Central memory CD8-positive, alpha-beta T cell (primary cell): Measurements from ENCODE around the gene MREG.
"Not testable (repeated sequence)": the region's sequence is repeated elsewhere in the genome, so short reads cannot be mapped to it uniquely, and the experiment has no call there.

Source experiments
- ATAC-seq: fragments of 150-1000 bp; cut with Tn5 transposase; replicated peaks from 2 replicates; pipeline ENCODE4 v1.10.0; 2022; ENCODE audit warnings: mild to moderate bottlenecking, moderate FRiP score, moderate number of reproducible peaks; ENCODE audit not compliant: poor library complexity, severe bottlenecking; ENCODE audit errors: extremely low read depth
- DNase-seq, 2 donors: peaks; one replicate each; pipeline ENCODE4 v3.0.0; 2021; ENCODE audit warnings: low spot score in 2 of 2
- H3K27ac Mint-ChIP-seq: one replicate; pipeline ENCODE4 v1.8.0; 2022; ENCODE audit warnings: low read depth, mild to moderate bottlenecking, moderate library complexity, mixed read lengths
- H3K27me3 Mint-ChIP-seq: one replicate; pipeline ENCODE4 v1.8.0; 2022; ENCODE audit warnings: mixed read lengths
- H3K36me3 Mint-ChIP-seq: one replicate; pipeline ENCODE4 v1.8.0; 2022; ENCODE audit warnings: mild to moderate bottlenecking, moderate library complexity, mixed read lengths; ENCODE audit not compliant: insufficient read depth
- H3K4me1 Mint-ChIP-seq: one replicate; pipeline ENCODE4 v1.8.0; 2022; ENCODE audit warnings: mixed read lengths
- H3K4me3 Mint-ChIP-seq: one replicate; pipeline ENCODE4 v1.8.0; 2022; ENCODE audit warnings: mild to moderate bottlenecking, moderate library complexity, mixed read lengths
- H3K9me3 Mint-ChIP-seq: one replicate; pipeline ENCODE4 v1.8.0; 2022; ENCODE audit warnings: mixed read lengths

MREG gene

GRCh38 chr2:215958257-215958656, 55.1 kb downstream of the MREG start:
- DNase-seq = no peak
- Mint-ChIP-seq H3K36me3 (no peaks in the 10 kb centered on the region), H3K27me3 (no peaks in the 10 kb centered on the region), H3K4me3 (no peak overlapping the region), H3K4me1 (no peaks in the 10 kb centered on the region), H3K9me3 (peaks cover 6% of the 10 kb centered on the region), H3K27ac (no peak overlapping the region)
- ATAC-seq = no peak

GRCh38 chr2:215957354-215958122, 55.8 kb downstream of the MREG start:
- not testable (repeated sequence) for H3K27ac Mint-ChIP-seq, H3K36me3 Mint-ChIP-seq, ATAC-seq, H3K4me3 Mint-ChIP-seq, H3K27me3 Mint-ChIP-seq, DNase-seq, H3K4me1 Mint-ChIP-seq, H3K9me3 Mint-ChIP-seq

- no peaks in the 10 kb centered on the region for H3K9me3 Mint-ChIP-seq
- H3K27ac Mint-ChIP-seq = peak overlapping the region; percentile 0
- H3K4me1 Mint-ChIP-seq = no peaks in the 10 kb centered on the region
- DNase-seq = no peak
- no peaks in the 10 kb centered on the region for H3K36me3 Mint-ChIP-seq
- no peak overlapping the region for H3K4me3 Mint-ChIP-seq
- H3K27me3 Mint-ChIP-seq = no peaks in the 10 kb centered on the region
- ATAC-seq = no peak
These were observed 60.3 kb downstream of the MREG start for GRCh38 chr2:215952860-215953637.

- H3K4me1 Mint-ChIP-seq = no peaks in the 10 kb centered on the region
- DNase-seq = no peak
- no peak overlapping the region for H3K4me3 Mint-ChIP-seq
- H3K27me3 Mint-ChIP-seq = no peaks in the 10 kb centered on the region
- H3K9me3 Mint-ChIP-seq = no peaks in the 10 kb centered on the region
- no peak for ATAC-seq
- peak overlapping the region; percentile 26 for H3K27ac Mint-ChIP-seq
- peaks cover 7% of the 10 kb centered on the region for H3K36me3 Mint-ChIP-seq
These were observed 61.8 kb downstream of the MREG start for GRCh38 chr2:215951558-215951957.

GRCh38 chr2:215949991-215950404, 63.4 kb downstream of the MREG start:
- DNase-seq (no peak), ATAC-seq (no peak)
- H3K4me1 Mint-ChIP-seq = no peaks in the 10 kb centered on the region
- no peak overlapping the region for H3K27ac Mint-ChIP-seq
- no peaks in the 10 kb centered on the region for H3K27me3 Mint-ChIP-seq
- no peak overlapping the region for H3K4me3 Mint-ChIP-seq
- no peaks in the 10 kb centered on the region for H3K9me3 Mint-ChIP-seq
- H3K36me3 Mint-ChIP-seq = peaks cover 15% of the 10 kb centered on the region

- no peak for ATAC-seq
- H3K27me3 Mint-ChIP-seq = no peaks in the 10 kb centered on the region
- no peaks in the 10 kb centered on the region for H3K4me1 Mint-ChIP-seq
- no peaks in the 10 kb centered on the region for H3K9me3 Mint-ChIP-seq
- H3K4me3 Mint-ChIP-seq = no peak overlapping the region
- H3K36me3 Mint-ChIP-seq = peaks cover 25% of the 10 kb centered on the region
- H3K27ac Mint-ChIP-seq = no peak overlapping the region
- no peak for DNase-seq
These were observed 65.3 kb downstream of the MREG start for GRCh38 chr2:215948051-215948450.

GRCh38 chr2:215946586-215946985, 66.8 kb downstream of the MREG start:
- Mint-ChIP-seq H3K27ac (no peak overlapping the region), H3K4me3 (no peak overlapping the region), H3K9me3 (no peaks in the 10 kb centered on the region), H3K27me3 (no peaks in the 10 kb centered on the region), H3K4me1 (no peaks in the 10 kb centered on the region), H3K36me3 (peaks cover 28% of the 10 kb centered on the region)
- DNase-seq (no peak), ATAC-seq (no peak)

GRCh38 chr2:215942194-215942593, 71.2 kb downstream of the MREG start:
- Mint-ChIP-seq H3K4me3 (no peak overlapping the region), H3K27me3 (no peaks in the 10 kb centered on the region), H3K9me3 (no peaks in the 10 kb centered on the region), H3K36me3 (peaks cover 33% of the 10 kb centered on the region), H3K4me1 (no peaks in the 10 kb centered on the region), H3K27ac (no peak overlapping the region)
- DNase-seq (no peak), ATAC-seq (no peak)

- H3K4me3 Mint-ChIP-seq = no peak overlapping the region
- H3K36me3 Mint-ChIP-seq = peaks cover 28% of the 10 kb centered on the region
- no peaks in the 10 kb centered on the region for H3K9me3 Mint-ChIP-seq
- H3K4me1 Mint-ChIP-seq = no peaks in the 10 kb centered on the region
- H3K27ac Mint-ChIP-seq = no peak overlapping the region
- no peak for DNase-seq
- no peaks in the 10 kb centered on the region for H3K27me3 Mint-ChIP-seq
- no peak for ATAC-seq
These were observed 71.6 kb downstream of the MREG start for GRCh38 chr2:215941726-215942125.

GRCh38 chr2:215940645-215941184, 72.6 kb downstream of the MREG start:
- Mint-ChIP-seq H3K36me3 (peaks cover 21% of the 10 kb centered on the region), H3K4me1 (no peaks in the 10 kb centered on the region), H3K27me3 (no peaks in the 10 kb centered on the region), H3K27ac (no peak overlapping the region), H3K9me3 (no peaks in the 10 kb centered on the region), H3K4me3 (no peak overlapping the region)
- DNase-seq (no peak), ATAC-seq (no peak)

- ATAC-seq (no peak), DNase-seq (no peak)
- Mint-ChIP-seq H3K9me3 (no peaks in the 10 kb centered on the region), H3K27me3 (no peaks in the 10 kb centered on the region), H3K4me1 (no peaks in the 10 kb centered on the region), H3K36me3 (peaks cover 8% of the 10 kb centered on the region), H3K27ac (no peak overlapping the region), H3K4me3 (no peak overlapping the region)
These were observed 76.2 kb downstream of the MREG start for GRCh38 chr2:215937190-215937589.

- Mint-ChIP-seq H3K4me3 (no peak overlapping the region), H3K9me3 (no peaks in the 10 kb centered on the region), H3K36me3 (no peaks in the 10 kb centered on the region), H3K27me3 (peaks cover 12% of the 10 kb centered on the region), H3K4me1 (no peaks in the 10 kb centered on the region), H3K27ac (no peak overlapping the region)
- DNase-seq (no peak), ATAC-seq (no peak)
These were observed 80.2 kb downstream of the MREG start for GRCh38 chr2:215933151-215933550.
